ENCODE data around the gene CARD19.
"Not testable (repeated sequence)": the region's sequence is repeated elsewhere in the genome, so short reads cannot be mapped to it uniquely, and the experiment has no call there.

CARD19 gene

DNA sequence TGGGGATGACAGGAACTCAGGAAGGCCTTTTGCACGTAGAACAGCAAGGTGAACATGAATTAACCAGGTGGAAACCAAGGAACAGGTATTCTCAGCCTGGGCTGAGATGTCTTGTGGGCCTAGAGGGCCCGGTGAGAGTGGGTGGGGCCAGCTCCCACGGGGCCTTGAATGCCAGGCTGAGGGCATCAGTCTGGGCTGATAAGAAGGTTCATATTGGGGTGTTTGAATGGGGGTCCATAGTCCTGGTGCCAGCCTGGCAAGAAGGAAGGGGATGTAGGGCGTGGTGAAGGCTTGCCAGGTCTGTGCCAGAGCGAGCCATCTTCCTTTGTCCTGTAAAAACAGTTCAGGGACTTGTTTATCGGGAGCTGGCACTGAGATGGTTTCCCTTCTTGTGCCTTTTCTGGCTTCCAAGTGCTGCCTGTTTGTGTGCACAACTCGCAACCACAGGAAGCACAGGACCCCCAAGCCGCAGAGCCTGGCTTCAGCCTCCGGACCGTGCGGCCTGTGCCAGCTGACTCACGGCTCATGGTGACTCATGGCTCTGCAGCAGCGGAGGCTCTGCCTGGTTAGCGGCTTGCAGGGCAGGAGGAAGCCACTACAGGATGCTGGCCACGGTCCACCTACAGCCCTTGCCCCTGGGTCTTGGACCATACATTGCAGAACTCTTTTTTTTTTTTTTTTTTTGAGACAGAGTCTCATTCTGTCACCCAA lies 2.4 kb downstream of the CARD19 start:
- H3K4me3 ChIP-seq (ENCODE audit: low read length): no peak overlapping the region
- no peak for DNase-seq (ENCODE audit: low read depth, low spot score)

DNA sequence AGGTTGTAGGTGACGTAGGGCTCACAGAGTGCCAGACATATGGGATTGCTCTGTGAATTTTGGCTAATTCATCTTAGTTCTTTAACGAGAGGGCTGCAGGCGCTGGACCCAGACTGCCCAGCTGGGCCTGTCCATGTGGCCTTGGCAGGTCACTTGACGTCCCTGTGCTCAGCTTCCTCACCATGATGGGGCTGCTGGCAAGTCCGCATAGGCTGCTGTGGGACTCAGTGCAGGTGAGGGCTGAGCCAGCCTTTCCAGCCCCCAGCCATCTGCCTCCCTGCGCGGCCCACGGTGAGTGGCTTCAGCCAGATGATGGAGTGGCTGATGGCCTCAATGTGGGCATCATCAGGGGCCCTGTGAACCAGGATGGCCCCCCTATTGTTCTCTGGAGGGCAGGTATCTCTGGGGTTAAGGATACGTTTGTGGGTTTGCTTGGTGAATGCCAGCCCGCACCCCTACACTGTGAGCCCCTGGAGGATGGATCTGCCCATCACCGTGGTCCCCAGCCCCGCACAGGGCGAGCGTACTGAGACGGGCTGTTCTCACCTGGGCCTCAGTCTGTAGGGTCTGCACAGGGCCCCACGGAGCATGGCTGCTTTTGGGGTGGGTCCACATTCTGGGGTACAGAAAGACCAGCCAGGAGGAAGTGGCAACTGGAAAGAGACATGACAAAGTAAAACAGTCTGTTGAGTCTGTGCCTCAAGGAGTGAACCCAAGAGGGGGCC lies 3.7 kb downstream of the CARD19 start:
- no peak overlapping the region for H3K4me3 ChIP-seq (ENCODE audit: low read length)
- DNase-seq (ENCODE audit: low read depth, low spot score): no peak

DNA sequence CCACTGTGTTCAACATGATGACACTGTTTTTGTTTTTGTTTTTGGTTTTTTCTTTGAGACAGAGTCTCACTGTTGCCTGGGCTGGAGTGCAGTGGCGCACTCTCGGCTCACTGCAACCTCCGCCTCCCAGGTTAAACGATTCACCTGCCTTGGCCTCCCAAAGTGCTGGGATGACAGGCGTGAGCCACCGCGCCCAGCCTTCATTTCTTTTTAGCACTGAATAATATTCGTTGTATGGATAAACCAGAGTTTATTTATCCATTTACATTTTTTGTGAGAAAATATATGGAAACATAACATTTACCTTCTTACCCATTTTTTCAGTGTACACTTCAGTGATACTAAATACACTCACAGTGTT lies 4.2 kb downstream of the CARD19 start:
- no peak overlapping the region for H3K4me3 ChIP-seq (ENCODE audit: low read length)
- DNase-seq (ENCODE audit: low read depth, low spot score): no peak

DNA sequence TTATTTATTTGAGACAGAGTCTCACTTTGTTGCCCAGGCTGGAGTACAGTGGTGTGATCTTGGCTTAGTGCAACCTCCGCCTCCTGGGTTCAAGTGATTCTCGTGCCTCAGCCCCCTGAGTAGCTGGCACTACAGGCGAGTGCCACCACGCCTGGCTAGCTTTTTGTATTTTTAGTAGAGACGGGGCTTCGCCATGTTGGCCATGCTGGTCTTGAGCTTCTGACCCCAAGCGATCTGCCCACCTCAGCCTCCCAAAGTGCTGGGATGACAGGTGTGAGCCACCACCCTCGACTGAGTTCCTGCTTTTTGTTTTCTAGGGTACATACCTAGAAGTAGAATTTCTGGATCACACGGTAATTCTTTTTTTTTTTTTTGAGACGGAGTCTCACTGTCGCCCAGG lies 5.1 kb downstream of the CARD19 start:
- not testable (repeated sequence) for DNase-seq (ENCODE audit: low read depth, low spot score); H3K4me3 ChIP-seq (ENCODE audit: low read length)

DNA sequence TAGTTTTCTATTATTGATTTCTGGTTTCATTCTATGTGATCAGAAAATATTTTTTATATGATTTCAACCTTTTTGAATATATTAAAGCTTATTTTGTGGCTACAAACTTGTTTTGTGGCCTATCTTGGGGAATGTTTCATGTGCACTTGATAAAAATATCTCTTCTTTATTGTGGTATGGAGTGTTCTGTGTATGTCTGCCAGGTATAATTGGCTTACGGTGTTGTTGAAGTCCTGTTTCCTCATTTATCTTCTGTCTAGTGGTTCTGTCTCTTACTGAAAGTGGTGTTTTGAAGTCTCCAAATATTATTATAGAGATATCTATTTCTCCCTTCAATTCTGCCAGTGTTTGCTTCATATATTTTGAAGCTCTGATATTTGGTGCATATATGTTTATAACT lies 9.6 kb downstream of the CARD19 start:
- H3K4me3 ChIP-seq (ENCODE audit: low read length): no peak overlapping the region
- no peak for DNase-seq (ENCODE audit: low read depth, low spot score)

DNA sequence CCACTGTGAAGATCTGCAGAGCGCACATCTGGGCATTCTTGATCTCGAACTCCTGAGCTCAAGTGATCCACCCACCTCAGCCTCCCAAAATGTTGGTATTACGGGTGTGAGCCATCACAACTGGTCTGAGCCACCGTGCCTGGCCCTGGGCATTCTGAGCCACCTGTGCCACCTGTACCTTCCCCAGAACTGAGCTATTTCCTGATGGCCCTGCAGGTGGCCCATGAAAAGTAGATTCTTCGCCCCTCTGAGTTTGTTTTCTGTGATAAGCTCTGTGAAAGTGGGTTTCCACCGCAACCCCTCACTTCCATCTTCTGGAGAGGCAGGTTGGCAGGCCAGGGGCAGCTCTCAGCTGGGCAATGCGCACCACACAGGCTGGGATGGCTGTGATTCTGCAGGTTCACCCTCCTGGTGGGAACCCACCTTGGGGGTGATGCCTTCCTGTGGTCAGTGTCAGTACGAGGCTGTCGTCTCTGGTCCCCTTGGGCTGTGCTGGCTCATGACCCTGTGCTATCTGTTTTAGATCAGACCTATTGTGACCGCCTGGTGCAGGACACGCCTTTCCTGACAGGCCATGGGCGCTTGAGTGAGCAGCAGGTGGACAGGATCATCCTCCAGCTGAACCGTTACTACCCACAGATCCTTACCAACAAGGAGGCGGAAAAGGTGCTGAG lies 11.3 kb downstream of the CARD19 start:
- H3K4me3 ChIP-seq (ENCODE audit: low read length): no peak overlapping the region
- DNase-seq (ENCODE audit: low read depth, low spot score): no peak

DNA sequence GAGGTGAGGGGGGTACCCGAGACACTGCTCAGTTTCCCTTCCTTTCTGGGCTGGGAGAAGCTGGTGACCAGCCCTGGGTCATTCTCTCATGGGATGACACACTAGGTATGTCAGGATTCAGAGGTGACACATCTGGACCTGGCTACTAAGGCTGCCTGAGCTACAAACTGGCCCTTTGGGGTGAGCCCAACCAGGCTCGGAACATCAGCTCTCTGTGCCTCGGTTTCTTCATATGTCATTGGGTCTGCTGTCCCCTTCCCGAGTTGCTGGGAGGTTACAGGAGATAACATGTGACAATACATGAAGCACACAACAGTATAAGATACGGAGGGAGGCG lies 11.8 kb downstream of the CARD19 start:
- no peak overlapping the region for H3K4me3 ChIP-seq (ENCODE audit: low read length)
- DNase-seq (ENCODE audit: low read depth, low spot score): no peak

DNA sequence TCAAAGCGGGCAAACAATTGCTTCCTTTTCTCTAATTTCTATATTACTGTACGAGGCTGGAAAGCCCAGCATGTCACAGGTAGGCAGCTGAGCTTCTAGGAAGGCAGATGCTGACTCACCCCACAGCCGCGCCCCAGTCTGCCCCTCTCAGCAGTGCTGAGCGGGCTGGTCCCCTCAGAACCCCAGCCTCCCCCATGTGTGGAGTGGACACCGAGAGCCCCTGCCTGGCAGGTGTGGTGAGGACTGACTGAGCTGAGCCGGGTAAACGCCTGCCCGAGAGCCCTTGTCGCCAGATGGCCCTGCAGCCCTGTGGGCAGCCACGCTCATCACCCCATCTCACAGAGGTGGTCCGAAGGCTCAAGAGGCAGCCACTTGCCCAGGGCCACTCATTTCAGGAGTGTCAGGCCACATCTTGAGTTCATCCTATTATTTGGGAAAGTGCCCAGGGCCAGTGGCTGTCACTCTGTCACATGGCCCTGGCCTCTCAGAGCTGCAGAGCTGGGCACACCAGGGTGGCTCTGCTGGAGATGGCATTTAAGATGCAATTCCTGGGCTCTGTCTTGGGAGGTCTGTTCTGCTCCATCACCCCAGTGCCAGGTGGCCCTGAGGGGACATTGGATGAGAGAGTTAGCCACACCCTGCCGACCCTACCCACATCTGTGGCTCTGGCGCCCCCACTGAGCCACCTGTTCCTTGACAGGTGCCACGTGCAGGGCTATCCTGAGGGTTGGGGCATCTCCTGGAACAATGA lies 12.4 kb downstream of the CARD19 start:
- no peak overlapping the region for H3K4me3 ChIP-seq (ENCODE audit: low read length)
- DNase-seq (ENCODE audit: low read depth, low spot score): no peak

DNA sequence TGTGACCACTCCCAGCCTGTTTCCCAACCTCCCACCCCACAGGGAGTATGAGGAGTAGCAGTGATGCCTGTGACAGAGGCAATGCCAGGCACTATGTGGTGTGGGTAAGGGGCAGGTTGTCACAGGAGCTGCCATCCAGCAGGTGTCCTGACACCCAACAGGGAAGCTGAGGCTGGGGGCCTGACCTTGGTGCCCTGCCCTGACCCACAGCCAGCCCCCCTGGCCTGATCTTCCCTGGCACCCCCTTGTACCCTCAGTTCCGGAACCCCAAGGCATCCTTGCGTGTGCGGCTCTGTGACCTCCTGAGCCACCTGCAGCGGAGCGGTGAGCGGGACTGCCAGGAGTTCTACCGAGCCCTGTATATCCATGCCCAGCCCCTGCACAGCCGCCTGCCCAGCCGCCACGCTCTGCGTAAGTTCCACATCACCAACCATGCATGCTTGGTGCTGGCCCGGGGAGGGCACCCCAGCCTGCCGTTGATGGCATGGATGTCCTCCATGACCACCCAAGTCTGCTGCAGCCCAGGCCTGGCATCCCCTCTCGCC lies 14.4 kb downstream of the CARD19 start:
- no peak for DNase-seq (ENCODE audit: low read depth, low spot score)
- H3K4me3 ChIP-seq (ENCODE audit: low read length): no peak overlapping the region

DNA sequence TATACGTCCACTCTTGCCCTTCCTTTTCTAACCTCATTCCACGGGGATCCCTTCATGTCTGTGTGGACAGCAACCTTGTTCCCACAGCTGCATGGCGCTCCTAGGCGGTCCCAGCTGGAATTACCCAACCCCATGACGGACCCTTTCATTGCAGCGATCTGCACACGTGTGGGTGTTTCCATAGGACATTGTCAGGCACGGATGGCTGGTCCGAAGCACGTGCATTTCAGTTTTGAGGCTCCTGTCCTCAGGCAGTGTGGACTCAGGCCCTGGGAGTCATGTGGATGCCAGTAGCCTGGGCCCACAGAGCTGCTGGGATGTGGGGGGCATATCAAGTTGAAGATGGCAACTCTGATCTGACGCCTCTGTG lies 15.0 kb downstream of the CARD19 start:
- no peak overlapping the region for H3K4me3 ChIP-seq (ENCODE audit: low read length)

DNA sequence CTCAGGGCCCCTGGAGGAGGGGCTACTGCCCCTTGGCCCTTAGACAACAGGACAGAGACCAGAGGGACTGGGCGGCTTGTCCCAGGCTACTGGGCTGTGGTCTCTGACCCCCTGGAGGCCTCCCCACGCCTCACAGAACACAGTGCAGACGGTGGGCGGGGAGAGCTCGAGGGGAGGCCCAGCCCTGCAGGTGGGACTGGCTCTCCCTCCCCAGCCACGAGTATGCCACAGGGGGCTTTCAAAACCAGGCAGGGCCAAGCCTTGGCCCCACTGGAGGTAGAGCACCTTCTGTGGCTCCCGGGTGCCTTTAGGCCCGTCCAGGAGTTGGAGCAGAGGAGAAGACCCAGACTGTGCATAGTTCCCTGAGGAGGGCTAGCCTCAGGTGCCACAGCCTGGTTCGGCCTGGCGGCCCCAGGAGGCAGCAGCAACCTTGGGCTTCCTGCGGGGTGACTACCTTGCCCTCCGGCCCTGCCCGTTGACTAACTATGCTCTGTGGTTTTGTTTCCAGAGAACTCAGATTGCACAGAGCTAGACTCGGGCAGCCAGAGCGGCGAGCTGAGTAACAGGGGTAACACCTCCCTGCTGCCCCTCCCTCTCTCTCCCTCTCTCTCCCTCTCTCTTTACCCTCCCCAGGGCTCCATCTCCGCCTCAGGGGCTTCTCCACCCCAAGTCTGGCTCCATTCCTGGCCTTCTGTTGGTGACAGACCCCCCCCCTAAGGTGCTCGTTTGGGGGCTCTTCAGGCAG lies 15.5 kb downstream of the CARD19 start:
- H3K4me3 ChIP-seq (ENCODE audit: low read length): no peak overlapping the region
- DNase-seq (ENCODE audit: low read depth, low spot score): no peak

More for the DNA sequence above, 15.0 kb downstream of the CARD19 start:
- no peak for DNase-seq (ENCODE audit: low read depth, low spot score)

DNA sequence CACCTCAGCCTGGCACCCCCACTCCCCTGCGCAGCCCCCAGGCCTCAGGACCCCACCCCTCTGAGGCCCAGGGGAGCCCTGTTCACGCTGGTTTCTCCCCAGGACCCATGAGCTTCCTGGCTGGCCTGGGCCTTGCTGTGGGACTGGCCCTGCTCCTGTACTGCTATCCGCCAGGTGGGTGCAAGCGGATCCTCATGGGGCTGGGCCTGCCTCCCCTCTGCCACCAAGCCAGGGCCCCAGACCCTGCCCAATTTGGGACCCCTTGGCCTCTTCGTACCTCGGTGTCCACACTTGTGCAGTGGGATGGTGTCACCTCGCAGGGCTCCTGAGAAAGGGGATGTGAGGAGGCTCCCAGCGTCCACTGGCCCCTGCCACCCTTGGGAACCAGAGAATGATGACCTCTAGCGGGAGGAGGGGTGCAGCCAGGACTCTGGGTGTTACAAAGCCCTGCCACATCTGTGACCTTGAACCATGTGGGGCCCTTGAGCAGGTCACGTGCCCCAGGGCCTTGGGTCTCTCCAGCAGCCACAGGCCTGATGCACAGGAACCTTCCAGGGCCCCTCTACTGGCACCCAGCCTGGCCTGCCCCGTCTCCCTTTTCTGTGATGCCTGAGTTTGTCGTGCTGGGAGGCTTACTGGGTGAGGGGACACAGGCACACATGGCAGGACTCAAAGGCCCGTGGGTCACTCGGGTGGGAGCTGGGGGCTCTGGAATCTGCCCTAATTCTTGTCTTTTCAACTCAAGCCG lies 16.3 kb downstream of the CARD19 start:
- H3K4me3 ChIP-seq (ENCODE audit: low read length): no peak overlapping the region
- no peak for DNase-seq (ENCODE audit: low read depth, low spot score)

DNA sequence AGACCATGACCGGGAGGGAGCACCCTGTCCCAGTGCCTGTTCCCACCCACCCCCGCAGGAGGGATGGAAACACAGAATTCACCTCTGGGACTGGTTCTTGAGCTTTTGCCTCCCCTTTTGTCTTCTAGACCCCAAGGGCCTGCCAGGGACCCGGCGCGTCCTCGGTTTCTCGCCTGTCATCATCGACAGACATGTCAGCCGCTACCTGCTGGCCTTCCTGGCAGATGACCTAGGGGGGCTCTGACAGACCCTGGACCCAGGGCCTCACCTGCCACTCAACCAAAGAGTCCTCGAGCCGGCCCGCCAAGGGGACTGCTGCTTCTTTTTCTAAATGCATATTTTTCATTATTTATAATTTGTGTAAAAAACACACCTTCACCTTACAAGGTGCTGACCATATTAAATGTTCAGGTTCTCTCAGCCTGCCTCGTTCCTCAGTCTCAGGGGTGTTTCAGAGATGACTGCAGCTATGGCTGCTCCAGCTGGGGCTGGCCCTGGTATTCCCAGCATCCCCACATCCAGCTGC lies 16.9 kb downstream of the CARD19 start:
- no peak for DNase-seq (ENCODE audit: low read depth, low spot score)

DNA sequence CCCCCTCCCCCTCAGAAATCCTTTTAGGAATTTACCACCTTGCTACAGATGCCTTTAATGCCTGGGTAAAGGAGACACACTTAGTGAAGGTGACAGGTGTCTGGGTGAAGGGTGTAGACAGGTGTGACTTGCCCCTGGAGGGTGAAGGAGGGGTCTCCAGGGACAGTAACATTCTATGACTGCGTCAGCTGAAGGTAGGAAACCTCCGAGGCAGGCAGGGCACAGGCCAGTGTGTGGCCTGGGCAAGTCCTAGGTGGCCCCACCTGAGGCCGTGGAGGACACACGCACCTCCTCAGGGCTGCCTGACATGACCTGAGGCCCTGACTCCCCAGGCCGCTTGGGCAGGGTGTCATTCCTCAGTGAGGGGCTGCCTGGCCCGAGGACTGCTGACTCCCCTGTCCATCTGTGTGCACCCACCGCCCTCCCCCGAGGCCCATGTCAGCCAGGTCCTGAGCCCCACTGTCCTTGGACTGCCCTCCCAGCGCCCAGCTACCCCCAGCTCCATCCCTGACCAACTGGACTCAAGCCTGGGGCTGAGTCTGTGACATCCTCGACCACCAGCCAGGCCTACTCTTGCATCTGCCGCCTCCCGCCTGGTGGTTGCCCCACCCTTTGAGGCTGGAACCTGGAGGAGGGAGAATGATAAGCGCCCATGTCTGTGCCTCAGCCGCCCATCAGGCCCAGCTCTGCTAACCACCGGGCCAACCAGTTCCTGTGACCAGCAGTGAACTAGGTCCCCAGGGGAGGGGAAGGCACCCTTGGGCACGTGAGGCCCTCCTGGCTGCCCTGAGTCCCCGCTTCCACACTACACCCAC lies 18.4 kb downstream of the CARD19 start:
- no peak for DNase-seq (ENCODE audit: low read depth, low spot score)
- no peak overlapping the region for H3K4me3 ChIP-seq (ENCODE audit: low read length)

More for the DNA sequence above, 16.9 kb downstream of the CARD19 start:
- no peak overlapping the region for H3K4me3 ChIP-seq (ENCODE audit: low read length)

DNA sequence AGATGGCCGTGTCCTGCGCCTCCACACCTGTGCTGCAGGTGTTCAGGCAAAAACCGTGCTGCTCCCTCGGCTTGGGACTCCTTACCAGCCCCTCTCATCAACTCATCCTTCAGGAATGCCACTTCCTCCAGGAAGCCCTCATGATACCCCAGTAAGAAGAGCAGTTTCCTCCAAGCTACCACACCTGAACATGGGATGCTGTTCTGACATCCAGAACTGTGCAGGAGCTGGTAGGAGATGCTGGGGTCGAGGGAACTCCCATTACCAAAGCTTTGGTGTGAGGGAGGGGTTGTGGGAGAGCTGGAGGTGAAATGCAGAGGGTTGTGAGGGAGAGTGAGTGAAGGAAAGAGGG lies 18.9 kb downstream of the CARD19 start:
- H3K4me3 ChIP-seq (ENCODE audit: low read length): no peak overlapping the region
- no peak for DNase-seq (ENCODE audit: low read depth, low spot score)

DNA sequence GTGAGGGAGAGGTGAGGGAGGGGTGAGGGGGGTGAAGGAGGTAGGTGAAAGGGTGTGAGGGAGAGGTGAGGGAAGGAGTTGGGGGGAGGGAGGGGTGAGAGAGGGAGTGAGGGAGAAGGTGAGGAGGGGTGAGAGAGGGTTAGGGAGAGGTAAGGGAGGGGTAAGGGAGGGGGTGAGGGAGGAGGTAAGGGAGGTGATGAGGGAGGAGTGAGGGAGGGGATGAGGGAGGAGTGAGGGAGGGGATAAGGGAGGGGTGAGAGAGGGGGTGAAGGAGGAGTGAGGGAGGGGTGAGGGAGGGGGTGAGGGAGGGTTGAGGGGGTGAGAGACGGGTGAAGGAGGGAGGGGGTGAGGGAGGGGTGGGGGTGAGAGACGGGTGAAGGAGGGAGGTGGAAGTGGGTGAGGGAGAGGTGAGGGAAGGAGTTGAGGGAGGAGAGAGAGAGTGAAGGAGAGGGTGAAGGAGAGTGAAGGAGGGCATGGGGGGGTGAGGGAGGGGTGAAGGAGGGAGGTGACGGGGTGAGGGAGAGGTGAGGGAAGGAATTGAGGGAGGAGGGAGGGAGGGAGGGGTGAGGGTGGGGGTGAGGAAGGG lies 19.6 kb downstream of the CARD19 start:
- no peak for DNase-seq (ENCODE audit: low read depth, low spot score)
- no peak overlapping the region for H3K4me3 ChIP-seq (ENCODE audit: low read length)
